GM23338 (cell line): ENCODE data around the gene SLC9A4. TPM values are rescaled to one million over a fixed set of nuclear protein-coding genes. Genes with fewer than 3 reads are reported as not detected.

Experiments used
- ATAC-seq: fragments of 200-7000 bp; cut with Tn5 transposase; 3 replicates; pipeline ENCODE4 v1.9.1; 2020
- DNase-seq: peaks from one replicate; pipeline ENCODE4 v3.0.0-alpha.2; 2015; ENCODE audit warnings: low spot score
- H2AFZ ChIP-seq: fragments of 200-600 bp; sonication (generic); 2 replicates; pipeline ENCODE4 v1.8.0; 2016; ENCODE audit warnings: antibody characterized with exemption, mild to moderate bottlenecking, moderate library complexity
- H3F3A ChIP-seq: fragments of 200-600 bp; sonication (generic); replicated peaks from 2 replicates; pipeline ENCODE4 v1.8.0; 2017; ENCODE audit warnings: antibody characterized with exemption, mixed run types, low read depth
- H3K27ac ChIP-seq: fragments of 200-600 bp; sonication (generic); 2 replicates; pipeline ENCODE4 v1.6.1; 2016; ENCODE audit warnings: low read depth
- H3K27me3 ChIP-seq: fragments of 200-600 bp; sonication (generic); 2 replicates; pipeline ENCODE4 v1.8.0; 2016; ENCODE audit warnings: mild to moderate bottlenecking, mixed run types, moderate library complexity; ENCODE audit not compliant: insufficient read depth
- H3K36me3 ChIP-seq: fragments of 200-600 bp; sonication (generic); 2 replicates; pipeline ENCODE4 v1.8.0; 2016; ENCODE audit warnings: mild to moderate bottlenecking; ENCODE audit not compliant: insufficient read depth
- H3K4me1 ChIP-seq: fragments of 200-600 bp; sonication (generic); 2 replicates; pipeline ENCODE4 v1.8.0; 2016; ENCODE audit warnings: mild to moderate bottlenecking, moderate library complexity; ENCODE audit not compliant: insufficient read depth
- H3K4me2 ChIP-seq: fragments of 200-600 bp; sonication (generic); 2 replicates; pipeline ENCODE4 v1.7.1; 2017; ENCODE audit warnings: mixed run types
- H3K4me3 ChIP-seq: fragments of 200-600 bp; sonication (generic); 2 replicates; pipeline ENCODE4 v1.6.1; 2016; ENCODE audit warnings: mixed run types
- H3K79me2 ChIP-seq: fragments of 200-600 bp; sonication (generic); replicated peaks from 2 replicates; pipeline ENCODE4 v1.8.0; 2017; ENCODE audit warnings: mild to moderate bottlenecking; ENCODE audit not compliant: insufficient read depth
- H3K9me2 ChIP-seq: fragments of 200-600 bp; sonication (generic); 2 replicates; pipeline ENCODE4 v1.8.0; 2017; ENCODE audit not compliant: insufficient read depth
- H4K20me1 ChIP-seq: fragments of 200-600 bp; sonication (generic); replicated peaks from 2 replicates; pipeline ENCODE4 v1.8.0; 2017; ENCODE audit warnings: mild to moderate bottlenecking; ENCODE audit not compliant: insufficient read depth
- H3K27ac Mint-ChIP-seq: 2 replicates; pipeline ENCODE4 v1.8.0; 2020; ENCODE audit warnings: inconsistent platforms, mild to moderate bottlenecking, moderate library complexity, mixed read lengths
- H3K27me3 Mint-ChIP-seq: 3 replicates; pipeline ENCODE4 v1.8.0; 2022; ENCODE audit warnings: low read depth, mild to moderate bottlenecking, moderate library complexity, mixed read lengths, inconsistent platforms; ENCODE audit not compliant: insufficient read depth, poor library complexity
- H3K36me3 Mint-ChIP-seq: 3 replicates; pipeline ENCODE4 v1.8.0; 2021; ENCODE audit warnings: low read depth, mild to moderate bottlenecking, inconsistent platforms, moderate library complexity, mixed read lengths
- H3K4me1 Mint-ChIP-seq: 3 replicates; pipeline ENCODE4 v1.8.0; 2020; ENCODE audit warnings: mild to moderate bottlenecking, inconsistent platforms, mixed read lengths
- H3K4me3 Mint-ChIP-seq: 3 replicates; pipeline ENCODE4 v1.8.0; 2021; ENCODE audit warnings: moderate library complexity, mild to moderate bottlenecking, inconsistent platforms, mixed read lengths
- H3K9me3 Mint-ChIP-seq: 3 replicates; pipeline ENCODE4 v1.8.0; 2020; ENCODE audit warnings: moderate library complexity, mild to moderate bottlenecking, inconsistent platforms, mixed read lengths
- CREB1 ChIP-seq: fragments of 250-450 bp; sonication (Bioruptor Pico); IDR thresholded peaks from 2 replicates; pipeline ENCODE4 v1.5.0; 2020; ENCODE audit warnings: low read depth, mild to moderate bottlenecking, moderate library complexity
- CTCF ChIP-seq, 2 experiments: fragments of 200-600 bp in 1 of 2; sonication (generic) in 1 of 2; conservative IDR thresholded peaks; 2 replicates each; pipeline versions ENCODE4 v1.5.1 to v1.6.1; 2016 to 2017; ENCODE audit warnings: antibody characterized with exemption in 2 of 2, low read depth in 2 of 2, mild to moderate bottlenecking in 2 of 2, moderate library complexity in 1 of 2
- ETS1 ChIP-seq: IDR thresholded peaks from 2 replicates; pipeline ENCODE4 v1.6.1; 2016; ENCODE audit warnings: antibody characterized with exemption
- EZH2 ChIP-seq: fragments of 200-600 bp; sonication (generic); IDR thresholded peaks from one replicate; pipeline ENCODE4 v1.8.0; 2017; ENCODE audit warnings: antibody characterized with exemption, mild to moderate bottlenecking, low read depth; ENCODE audit not compliant: unreplicated experiment
- EZH2phosphoT487 ChIP-seq: fragments of 200-600 bp; sonication (generic); IDR thresholded peaks from one replicate; pipeline ENCODE4 v1.8.1; 2018; ENCODE audit warnings: antibody characterized with exemption; ENCODE audit not compliant: unreplicated experiment
- JUNB ChIP-seq: IDR thresholded peaks from one replicate; pipeline ENCODE4 v1.6.1; 2016; ENCODE audit warnings: antibody characterized with exemption; ENCODE audit not compliant: unreplicated experiment
- NANOG ChIP-seq: IDR thresholded peaks from 2 replicates; pipeline ENCODE4 v1.6.1; 2016; ENCODE audit warnings: antibody characterized with exemption, borderline replicate concordance
- POLR2AphosphoS5 ChIP-seq: IDR thresholded peaks from 2 replicates; pipeline ENCODE4 v1.6.1; 2016; ENCODE audit warnings: antibody characterized with exemption, low read depth
- STAT1 ChIP-seq: IDR thresholded peaks from one replicate; pipeline ENCODE4 v1.6.1; 2016; ENCODE audit warnings: antibody characterized with exemption; ENCODE audit not compliant: unreplicated experiment
- ZNF114 ChIP-seq: fragments of 250-450 bp; sonication (Bioruptor Pico); IDR thresholded peaks from 2 replicates; pipeline ENCODE4 v1.5.0; 2020; ENCODE audit warnings: mild to moderate bottlenecking, moderate library complexity
- ZNF331 ChIP-seq: fragments of 250-450 bp; sonication (Bioruptor Pico); IDR thresholded peaks from 2 replicates; pipeline ENCODE4 v1.5.0; 2020; ENCODE audit warnings: low read depth, mild to moderate bottlenecking, moderate library complexity
- ZNF462 ChIP-seq: fragments of 250-450 bp; sonication (Bioruptor Pico); IDR thresholded peaks from 2 replicates; pipeline ENCODE4 v1.5.0; 2020; ENCODE audit warnings: mild to moderate bottlenecking, moderate library complexity
- polyA plus RNA-seq: library from polyadenylated mRNA; unstranded; fragments of >200 nt; fragmentation: Nextera tagmentation; extraction: Ambion mirVana; gene quantifications from 2 replicates; pipeline ENCODE4 v1.2.1, GENCODE V29; 2016
- total RNA-seq: library from RNA; depleted of rRNA; stranded (reverse); fragments of >200 nt; shearing (Covaris generic); gene quantifications from 2 replicates; pipeline ENCODE4 v1.2.3, GENCODE V29; 2014
- TF ChIP-seq, protein P1 (sequence below): IDR thresholded peaks from one replicate; pipeline ENCODE4 v1.6.1; 2018; ENCODE audit warnings: antibody characterized with exemption; ENCODE audit not compliant: unreplicated experiment

SLC9A4 gene
- total and polyA plus RNA-seq, 2 experiments from 2014 or later: not detected

- ATAC-seq: no peak
- DNase-seq: no peak
- Histone ChIP-seq H3K27me3 (no peaks in the 10 kb centered on the region), H4K20me1 (no peaks in the 10 kb centered on the region), H3K9me2 (0 out of 2 replicates have a peak, but pooled peaks cover 3% of the 10 kb centered on the region), H3F3A (no peaks in the 10 kb centered on the region), H3K4me2 (no peak overlapping the region), H3K36me3 (no peaks in the 10 kb centered on the region), H3K79me2 (no peaks in the 10 kb centered on the region), H3K4me3 (no peak overlapping the region), H3K4me1 (no peaks in the 10 kb centered on the region), H3K27ac (no peak overlapping the region), H2AFZ (no peak overlapping the region)
- Mint-ChIP-seq H3K4me1 (no peaks in the 10 kb centered on the region), H3K27ac (no peak overlapping the region), H3K27me3 (peaks cover 2% of the 10 kb centered on the region), H3K36me3 (no peaks in the 10 kb centered on the region), H3K4me3 (no peak overlapping the region), H3K9me3 (no peaks in the 10 kb centered on the region)
- no peak for TF ChIP-seq ETS1
- TF ChIP-seq, protein P1, sequence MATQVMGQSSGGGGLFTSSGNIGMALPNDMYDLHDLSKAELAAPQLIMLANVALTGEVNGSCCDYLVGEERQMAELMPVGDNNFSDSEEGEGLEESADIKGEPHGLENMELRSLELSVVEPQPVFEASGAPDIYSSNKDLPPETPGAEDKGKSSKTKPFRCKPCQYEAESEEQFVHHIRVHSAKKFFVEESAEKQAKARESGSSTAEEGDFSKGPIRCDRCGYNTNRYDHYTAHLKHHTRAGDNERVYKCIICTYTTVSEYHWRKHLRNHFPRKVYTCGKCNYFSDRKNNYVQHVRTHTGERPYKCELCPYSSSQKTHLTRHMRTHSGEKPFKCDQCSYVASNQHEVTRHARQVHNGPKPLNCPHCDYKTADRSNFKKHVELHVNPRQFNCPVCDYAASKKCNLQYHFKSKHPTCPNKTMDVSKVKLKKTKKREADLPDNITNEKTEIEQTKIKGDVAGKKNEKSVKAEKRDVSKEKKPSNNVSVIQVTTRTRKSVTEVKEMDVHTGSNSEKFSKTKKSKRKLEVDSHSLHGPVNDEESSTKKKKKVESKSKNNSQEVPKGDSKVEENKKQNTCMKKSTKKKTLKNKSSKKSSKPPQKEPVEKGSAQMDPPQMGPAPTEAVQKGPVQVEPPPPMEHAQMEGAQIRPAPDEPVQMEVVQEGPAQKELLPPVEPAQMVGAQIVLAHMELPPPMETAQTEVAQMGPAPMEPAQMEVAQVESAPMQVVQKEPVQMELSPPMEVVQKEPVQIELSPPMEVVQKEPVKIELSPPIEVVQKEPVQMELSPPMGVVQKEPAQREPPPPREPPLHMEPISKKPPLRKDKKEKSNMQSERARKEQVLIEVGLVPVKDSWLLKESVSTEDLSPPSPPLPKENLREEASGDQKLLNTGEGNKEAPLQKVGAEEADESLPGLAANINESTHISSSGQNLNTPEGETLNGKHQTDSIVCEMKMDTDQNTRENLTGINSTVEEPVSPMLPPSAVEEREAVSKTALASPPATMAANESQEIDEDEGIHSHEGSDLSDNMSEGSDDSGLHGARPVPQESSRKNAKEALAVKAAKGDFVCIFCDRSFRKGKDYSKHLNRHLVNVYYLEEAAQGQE: no peak
- no peak for TF ChIP-seq NANOG
- no peak for TF ChIP-seq CREB1 (CRISPR knock-in tag)
- TF ChIP-seq ZNF114 (CRISPR knock-in tag): no peak
- TF ChIP-seq ZNF331 (CRISPR knock-in tag): no peak
- TF ChIP-seq STAT1: no peak
- TF ChIP-seq ZNF462 (CRISPR knock-in tag): no peak
- TF ChIP-seq EZH2phosphoT487: no peak
- no peak for TF ChIP-seq CTCF (conservative IDR thresholded peaks at IDR 0.05; ENCODE audit: low read depth in 2 of 2)
- TF ChIP-seq JUNB: no peak
- TF ChIP-seq EZH2: no peak
- TF ChIP-seq POLR2AphosphoS5: no peak
These were observed 40.6 kb upstream of the SLC9A4 start for GRCh38 chr2:102432386-102432785.
